ENCODE measurements around the gene DOP1B. TPM values are rescaled to one million over a fixed set of nuclear protein-coding genes. Genes with fewer than 3 reads are reported as not detected.
A peak's percentile ranks its signal among the peaks of the same experiment; 100 is the strongest.

Gene DOP1B
- total and polyA plus RNA-seq, 10 donors: 2.9 to 29.2 (median 21.9) TPM

DNA sequence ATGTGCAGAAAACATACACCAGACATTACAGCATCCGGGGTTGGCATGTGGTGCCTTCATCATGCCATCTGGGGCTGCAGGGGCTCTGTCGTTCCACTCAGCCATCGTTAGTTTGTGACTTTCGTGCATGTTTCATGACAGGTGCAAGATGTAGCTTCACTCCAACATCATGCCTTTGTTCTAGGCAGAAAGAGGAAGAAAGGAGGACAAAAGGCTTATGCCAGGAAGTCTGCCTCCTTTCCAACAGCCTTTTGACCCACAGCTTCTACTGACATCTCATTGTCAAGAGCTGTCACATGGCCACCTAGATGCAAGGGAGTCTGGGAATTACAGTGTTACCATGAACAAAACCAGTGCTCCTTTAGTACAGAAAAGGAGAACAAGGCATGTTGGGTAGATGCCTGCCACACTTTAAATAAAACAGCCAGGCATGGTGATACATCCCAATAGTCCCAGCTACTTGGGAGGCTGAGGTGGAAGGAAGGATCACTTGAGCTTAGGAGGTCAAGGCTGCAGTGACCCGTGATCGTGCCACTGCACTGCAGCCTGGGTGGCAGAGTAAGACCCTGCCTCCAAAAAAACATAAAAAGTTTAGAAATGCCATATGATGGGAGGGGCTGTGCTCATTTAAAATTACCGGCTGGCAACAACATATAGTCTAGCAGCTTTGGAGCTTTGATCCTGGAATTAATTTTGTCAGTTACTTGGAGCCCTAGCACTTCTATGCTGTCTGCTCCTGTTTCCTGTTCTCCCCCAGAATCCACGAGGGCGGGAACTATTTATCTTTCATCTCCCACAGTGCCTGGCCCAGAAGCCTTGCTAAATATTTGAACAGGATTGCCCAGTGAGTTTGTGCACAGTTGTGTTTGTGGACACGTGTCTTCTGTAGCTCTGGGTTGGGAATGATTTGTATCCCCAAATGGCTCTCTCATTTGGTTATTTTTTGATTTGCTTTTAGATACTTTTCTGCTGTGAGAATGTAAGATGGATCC is 7.4 kb downstream of the DOP1B start:
- Histone ChIP-seq H3K36me3 (peaks cover 0 to 42% (median 9%) of the 10 kb centered on the region in 6 donors), H3K27ac (peak overlapping the region in 4 of 8 donors; percentile 27 to 63 (median 54)), H3K27me3 (replicated peaks in 1 of 7) (no peaks in the 10 kb centered on the region), H3K9me3 (no peaks in the 10 kb centered on the region), H3K4me1 (peaks cover 0 to 46% (median 11%) of the 10 kb centered on the region in 6 donors), H3K4me3 (no peak overlapping the region)
- 53 to 60% (median 54%) methylated on average over 10 of the region's 10 CpGs for WGBS, 5 donors
- no peak for DNase-seq
- intact Hi-C loops (cut with DNase I; ENCODE audit: low total_unique reads): no loop called here
- TF ChIP-seq, protein P1, sequence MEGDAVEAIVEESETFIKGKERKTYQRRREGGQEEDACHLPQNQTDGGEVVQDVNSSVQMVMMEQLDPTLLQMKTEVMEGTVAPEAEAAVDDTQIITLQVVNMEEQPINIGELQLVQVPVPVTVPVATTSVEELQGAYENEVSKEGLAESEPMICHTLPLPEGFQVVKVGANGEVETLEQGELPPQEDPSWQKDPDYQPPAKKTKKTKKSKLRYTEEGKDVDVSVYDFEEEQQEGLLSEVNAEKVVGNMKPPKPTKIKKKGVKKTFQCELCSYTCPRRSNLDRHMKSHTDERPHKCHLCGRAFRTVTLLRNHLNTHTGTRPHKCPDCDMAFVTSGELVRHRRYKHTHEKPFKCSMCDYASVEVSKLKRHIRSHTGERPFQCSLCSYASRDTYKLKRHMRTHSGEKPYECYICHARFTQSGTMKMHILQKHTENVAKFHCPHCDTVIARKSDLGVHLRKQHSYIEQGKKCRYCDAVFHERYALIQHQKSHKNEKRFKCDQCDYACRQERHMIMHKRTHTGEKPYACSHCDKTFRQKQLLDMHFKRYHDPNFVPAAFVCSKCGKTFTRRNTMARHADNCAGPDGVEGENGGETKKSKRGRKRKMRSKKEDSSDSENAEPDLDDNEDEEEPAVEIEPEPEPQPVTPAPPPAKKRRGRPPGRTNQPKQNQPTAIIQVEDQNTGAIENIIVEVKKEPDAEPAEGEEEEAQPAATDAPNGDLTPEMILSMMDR (IDR thresholded peaks at IDR 0.05 in 8 of 11, conservative IDR thresholded peaks at IDR 0.05 in 3 of 11): no peak
- TF ChIP-seq POLR2AphosphoS5 (IDR thresholded peaks at IDR 0.05) (no peak), POLR2A (IDR thresholded peaks at IDR 0.05) (no peak)

DNA sequence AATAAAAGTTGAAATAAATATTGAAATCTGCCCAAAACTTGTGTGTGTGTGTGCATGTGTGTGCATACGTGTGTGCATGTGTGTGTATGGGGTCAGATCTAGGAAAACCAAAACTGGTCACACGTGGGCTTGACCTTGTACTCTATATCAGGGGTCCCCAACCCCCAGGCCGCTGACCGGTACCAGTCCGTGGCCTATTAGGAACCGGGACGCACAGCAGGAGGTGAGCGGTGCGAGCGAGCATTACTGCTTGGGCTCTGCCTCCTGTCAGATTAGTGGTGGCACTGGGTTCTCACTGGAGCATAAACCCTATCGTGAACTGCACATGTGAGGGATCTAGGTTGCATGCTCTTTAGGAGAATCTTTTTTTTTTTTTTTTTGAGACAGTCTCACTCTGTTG is 8.7 kb downstream of the DOP1B start:
- Histone ChIP-seq H3K4me3 (no peak overlapping the region), H3K36me3 (peaks cover 0 to 55% (median 18%) of the 10 kb centered on the region in 6 donors), H3K27ac (no peak overlapping the region), H3K27me3 (replicated peaks in 1 of 7) (no peaks in the 10 kb centered on the region), H3K4me1 (peaks cover 0 to 43% (median 10%) of the 10 kb centered on the region in 6 donors), H3K9me3 (no peaks in the 10 kb centered on the region)
- intact Hi-C loops (cut with DNase I; ENCODE audit: low total_unique reads): no loop called here
- TF ChIP-seq, protein P1 (IDR thresholded peaks at IDR 0.05 in 8 of 11, conservative IDR thresholded peaks at IDR 0.05 in 3 of 11): no peak
- TF ChIP-seq POLR2A (IDR thresholded peaks at IDR 0.05): no peak
- TF ChIP-seq POLR2AphosphoS5 (IDR thresholded peaks at IDR 0.05): no peak
- DNase-seq: no peak
- 91 to 98% (median 95%) methylated on average over 11 of the region's 11 CpGs for WGBS, 5 donors

DNA sequence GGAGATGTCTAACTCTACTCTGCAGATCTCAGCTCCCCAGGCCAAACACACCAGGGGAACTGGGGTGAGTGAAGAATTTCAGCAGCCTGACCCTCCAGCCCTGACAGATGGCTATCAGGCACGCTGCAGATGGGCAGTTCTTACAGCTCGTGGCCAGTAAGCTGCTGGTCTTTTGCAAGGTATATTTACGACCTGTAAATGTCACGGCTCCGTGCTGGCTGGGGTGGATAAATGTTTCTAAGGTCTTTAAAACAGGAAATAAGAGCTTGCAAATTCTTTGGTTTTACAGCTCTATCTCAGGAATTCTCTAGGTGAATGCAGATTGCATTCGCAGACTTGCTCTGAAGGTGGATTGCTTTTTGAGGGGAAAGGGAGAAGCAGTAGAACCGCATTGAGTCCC is 10.1 kb downstream of the DOP1B start:
- no peak for TF ChIP-seq POLR2A (IDR thresholded peaks at IDR 0.05)
- no peak for TF ChIP-seq POLR2AphosphoS5 (IDR thresholded peaks at IDR 0.05)
- TF ChIP-seq, protein P1 (IDR thresholded peaks at IDR 0.05 in 8 of 11, conservative IDR thresholded peaks at IDR 0.05 in 3 of 11): no peak
- WGBS, 5 donors: 61 to 91% (median 82%) methylated on average over 7 of the region's 7 CpGs
- Histone ChIP-seq H3K9me3 (no peaks in the 10 kb centered on the region), H3K4me1 (peaks cover 0 to 44% (median 14%) of the 10 kb centered on the region in 6 donors), H3K36me3 (peaks cover 0 to 63% (median 18%) of the 10 kb centered on the region in 6 donors), H3K27ac (peak overlapping the region in 2 of 8 donors; percentile 0 to 10), H3K4me3 (no peak overlapping the region), H3K27me3 (replicated peaks in 1 of 7) (no peaks in the 10 kb centered on the region)
- intact Hi-C loops (cut with DNase I; ENCODE audit: low total_unique reads): no loop called here
- DNase-seq: no peak

DNA sequence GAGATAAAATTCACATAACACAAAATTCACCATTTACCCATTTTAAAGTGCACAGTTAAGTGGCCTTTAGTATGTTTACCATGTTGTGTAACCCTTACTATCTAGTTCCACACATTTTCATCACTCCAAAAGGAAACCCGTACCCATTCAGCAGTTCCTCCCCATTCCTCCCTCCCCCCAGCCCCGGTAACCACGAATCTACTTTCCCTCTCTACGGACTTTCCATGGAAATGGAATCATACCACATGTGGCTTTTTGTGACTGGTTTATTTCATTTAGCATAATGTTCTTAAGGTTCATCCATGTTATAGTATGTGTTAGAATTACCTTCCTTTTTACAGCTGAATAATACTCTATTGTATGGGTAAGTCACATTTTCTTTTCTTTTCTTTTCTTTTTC is 10.9 kb downstream of the DOP1B start:
- Histone ChIP-seq H3K27ac (no peak overlapping the region), H3K27me3 (replicated peaks in 1 of 7) (no peaks in the 10 kb centered on the region), H3K4me1 (peaks cover 5 to 49% (median 18%) of the 10 kb centered on the region in 6 donors), H3K4me3 (no peak overlapping the region), H3K36me3 (peaks cover 0 to 63% (median 18%) of the 10 kb centered on the region in 6 donors), H3K9me3 (no peaks in the 10 kb centered on the region)
- DNase-seq: no peak
- TF ChIP-seq POLR2A (IDR thresholded peaks at IDR 0.05) (no peak), POLR2AphosphoS5 (IDR thresholded peaks at IDR 0.05) (no peak)
- TF ChIP-seq, protein P1 (IDR thresholded peaks at IDR 0.05 in 8 of 11, conservative IDR thresholded peaks at IDR 0.05 in 3 of 11): no peak
- intact Hi-C loops (cut with DNase I; ENCODE audit: low total_unique reads): no loop called here
- WGBS, 5 donors: 53 to 90% (median 70%) methylated on average over 4 of the region's 4 CpGs

Data from spleen (tissue), 11 donors.